CD4-positive, alpha-beta T cell treated with Interleukin-1 beta for 1 hour (primary cell): ENCODE data around the gene BMERB1.

ENCODE experiments used
- DNase-seq, 2 donors: peaks; one replicate each; pipeline ENCODE4 v3.0.0-alpha.2; 2020 to 2022

Gene BMERB1

GRCh38 chr16:15506441-15506840, 72.1 kb downstream of the BMERB1 start:
- no peak for DNase-seq

- DNase-seq: no peak
Measured at GRCh38 chr16:15507301-15507958, 73.0 kb downstream of the BMERB1 start.

GRCh38 chr16:15507959-15508627, 73.7 kb downstream of the BMERB1 start:
- no peak for DNase-seq

GRCh38 chr16:15509051-15509592, 74.7 kb downstream of the BMERB1 start:
- DNase-seq: peak; percentile 3 to 13

GRCh38 chr16:15509593-15510535, 75.5 kb downstream of the BMERB1 start:
- peak in 1 of 2 donors; percentile 5 for DNase-seq

GRCh38 chr16:15510992-15511391, 76.6 kb downstream of the BMERB1 start:
- no peak for DNase-seq

GRCh38 chr16:15511759-15512487, 77.5 kb downstream of the BMERB1 start:
- DNase-seq: no peak

GRCh38 chr16:15513156-15513555, 78.8 kb downstream of the BMERB1 start:
- DNase-seq: no peak

GRCh38 chr16:15515992-15516391, 81.6 kb downstream of the BMERB1 start:
- no peak for DNase-seq

- no peak for DNase-seq
Measured at GRCh38 chr16:15516609-15517008, 82.2 kb downstream of the BMERB1 start.

GRCh38 chr16:15517743-15518377, 83.5 kb downstream of the BMERB1 start:
- no peak for DNase-seq

GRCh38 chr16:15518381-15519351, 84.3 kb downstream of the BMERB1 start:
- DNase-seq: no peak

GRCh38 chr16:15519790-15520189, 85.4 kb downstream of the BMERB1 start:
- no peak for DNase-seq

- no peak for DNase-seq
Measured at GRCh38 chr16:15521390-15521757, 87.0 kb downstream of the BMERB1 start.

GRCh38 chr16:15521758-15522509, 87.5 kb downstream of the BMERB1 start:
- no peak for DNase-seq

GRCh38 chr16:15523092-15523541, 88.7 kb downstream of the BMERB1 start:
- peak in 1 of 2 donors; percentile 39 for DNase-seq

GRCh38 chr16:15523939-15524338, 89.6 kb downstream of the BMERB1 start:
- no peak for DNase-seq

- DNase-seq: no peak
Measured at GRCh38 chr16:15524966-15525365, 90.6 kb downstream of the BMERB1 start.

- DNase-seq: no peak
Measured at GRCh38 chr16:15526097-15526496, 91.7 kb downstream of the BMERB1 start.

- DNase-seq: no peak
Measured at GRCh38 chr16:15526731-15527130, 92.3 kb downstream of the BMERB1 start.
